BLaER1 treated with 17β-estradiol and CSF1 and Interleukin-3, amounts not matched to agents 10 nM and 100 nM (cell line): ENCODE measurements around the gene CEACAM19.

Experiments used
- H3K27ac ChIP-seq, 11 experiments: shearing (Covaris generic); formaldehyde crosslinking; 2 replicates each; pipeline ENCODE4 v1.8.1; 2022
- H3K27me3 ChIP-seq, 11 experiments: shearing (Covaris generic); formaldehyde crosslinking; 2 replicates each; pipeline ENCODE4 v1.8.1; 2022
- H3K36me3 ChIP-seq, 11 experiments: shearing (Covaris generic); formaldehyde crosslinking; 2 replicates each; pipeline ENCODE4 v1.8.1; 2022
- H3K4me1 ChIP-seq, 10 experiments: shearing (Covaris generic); formaldehyde crosslinking; 2 replicates each; pipeline ENCODE4 v1.8.1; 2022
- H3K4me2 ChIP-seq, 11 experiments: shearing (Covaris generic); formaldehyde crosslinking; 2 replicates each; pipeline ENCODE4 v1.8.1; 2022
- H3K4me3 ChIP-seq, 10 experiments: shearing (Covaris generic); formaldehyde crosslinking; 2 replicates each; pipeline ENCODE4 v1.8.1; 2022
- H3K9ac ChIP-seq, 11 experiments: shearing (Covaris generic); formaldehyde crosslinking; 2 replicates each; pipeline ENCODE4 v1.8.1; 2022
- H3K9me3 ChIP-seq, 11 experiments: shearing (Covaris generic); formaldehyde crosslinking; replicated peaks in 1 of 11; 2 replicates each; pipeline ENCODE4 v1.8.1; 2022
- H4K20me1 ChIP-seq, 11 experiments: shearing (Covaris generic); formaldehyde crosslinking; 2 replicates each; pipeline ENCODE4 v1.8.1; 2022
- Cebpa-rat ChIP-seq, 11 experiments: shearing (Covaris generic); IDR thresholded peaks; 2 replicates each; pipeline ENCODE4 v1.8.1; 2022

Gene CEACAM19

DNA sequence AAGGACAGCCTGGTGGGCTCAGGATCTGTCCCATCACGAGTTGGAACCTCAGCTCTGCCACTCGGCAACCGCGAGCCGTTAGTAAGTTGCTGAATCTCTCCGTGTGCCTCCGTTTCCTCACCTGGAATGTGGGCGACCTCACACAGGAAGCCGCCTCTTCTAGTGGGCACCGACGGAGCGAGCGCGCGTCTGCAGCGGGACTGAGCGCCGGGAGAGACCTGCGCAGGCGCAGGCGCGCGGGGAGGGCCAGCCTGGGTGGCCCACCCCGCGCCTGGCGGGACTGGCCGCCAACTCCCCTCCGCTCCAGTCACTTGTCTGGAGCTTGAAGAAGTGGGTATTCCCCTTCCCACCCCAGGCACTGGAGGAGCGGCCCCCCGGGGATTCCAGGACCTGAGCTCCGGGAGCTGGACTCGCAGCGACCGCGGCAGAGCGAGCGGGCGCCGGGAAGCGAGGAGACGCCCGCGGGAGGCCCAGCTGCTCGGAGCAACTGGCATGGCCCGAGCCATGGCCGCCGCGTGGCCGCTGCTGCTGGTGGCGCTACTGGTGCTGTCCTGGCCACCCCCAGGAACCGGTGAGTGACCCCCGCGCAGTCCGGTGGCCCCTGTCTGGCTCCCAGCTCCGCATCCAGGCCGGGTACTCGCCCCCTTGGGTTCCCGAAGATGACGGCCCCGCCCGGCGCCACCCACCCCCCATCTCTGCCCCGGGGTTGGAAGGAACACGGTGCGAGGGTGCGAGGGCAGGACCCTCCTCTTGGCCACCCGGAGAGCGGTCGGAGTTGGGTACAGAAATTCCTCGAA is 27.5 kb upstream of the CEACAM19 start, which contains the start of gene PVR:
Gene PVR (plus strand): TSS at position 306 of the 797 bp plus-strand sequence. CDS start 187 bp downstream, at position 493.
- no peaks in the 10 kb centered on the region; a peak in 1 of 22 replicates for H3K36me3 ChIP-seq
- H3K27ac ChIP-seq: peak within 1 kb of the TSS; percentile 28 to 71 (median 53); a peak in 18 of 22 replicates
- H3K4me1 ChIP-seq: 0 out of 20 replicates have a peak, but pooled peaks cover 0 to 3% (median 0%) of the 10 kb centered on the region in 10 experiments
- peak within 1 kb of the TSS; percentile 68 to 81 (median 79) for H3K9ac ChIP-seq
- no peak for TF ChIP-seq Cebpa-rat (IDR thresholded peaks at IDR 0.05)
- H4K20me1 ChIP-seq: peaks cover 0 to 11% (median 0%) of the 10 kb centered on the region in 11 experiments; a peak in 2 of 22 replicates
- peak within 1 kb of the TSS; percentile 57 to 76 (median 70) for H3K4me3 ChIP-seq
- peaks cover 0 to 7% (median 0%) of the 10 kb centered on the region in 11 experiments; a peak in 3 of 22 replicates for H3K27me3 ChIP-seq
- H3K9me3 ChIP-seq: no peaks in the 10 kb centered on the region
- H3K4me2 ChIP-seq: peak within 1 kb of the TSS; percentile 72 to 81 (median 77)

- H3K4me1 ChIP-seq: 0 out of 20 replicates have a peak, but pooled peaks cover 0 to 5% (median 0%) of the 10 kb centered on the region in 10 experiments
- H3K9me3 ChIP-seq: no peaks in the 10 kb centered on the region
- peak overlapping the region; percentile 72 to 81 (median 77) for H3K4me2 ChIP-seq
- peak overlapping the region in 5 of 11 experiments; percentile 35 to 71 (median 63); a peak in 7 of 22 replicates for H3K27ac ChIP-seq
- H3K27me3 ChIP-seq: peaks cover 0 to 7% (median 0%) of the 10 kb centered on the region in 11 experiments; a peak in 3 of 22 replicates
- H3K4me3 ChIP-seq: peak overlapping the region; percentile 57 to 76 (median 70)
- peak overlapping the region; percentile 68 to 81 (median 79) for H3K9ac ChIP-seq
- H3K36me3 ChIP-seq: peaks cover 0 to 2% (median under 1%) of the 10 kb centered on the region in 11 experiments; a peak in 5 of 22 replicates
- peaks cover 0 to 18% (median 0%) of the 10 kb centered on the region in 11 experiments; a peak in 2 of 22 replicates for H4K20me1 ChIP-seq
- no peak for TF ChIP-seq Cebpa-rat (IDR thresholded peaks at IDR 0.05)
Observed at GRCh38 chr19:44644402-44645016, 26.8 kb upstream of the CEACAM19 start.

GRCh38 chr19:44645407-44646048 is 25.8 kb upstream of the CEACAM19 start:
- peaks cover 0 to 12% (median 7%) of the 10 kb centered on the region in 11 experiments; a peak in 10 of 22 replicates for H3K36me3 ChIP-seq
- no peak overlapping the region for H3K4me3 ChIP-seq
- H3K9ac ChIP-seq: no peak overlapping the region
- H3K4me1 ChIP-seq: 0 out of 20 replicates have a peak, but pooled peaks cover 0 to 5% (median 0%) of the 10 kb centered on the region in 10 experiments
- H3K4me2 ChIP-seq: no peak overlapping the region
- no peak overlapping the region for H3K27ac ChIP-seq
- peaks cover 0 to 7% (median 0%) of the 10 kb centered on the region in 11 experiments; a peak in 3 of 22 replicates for H3K27me3 ChIP-seq
- H4K20me1 ChIP-seq: peaks cover 0 to 23% (median 0%) of the 10 kb centered on the region in 11 experiments; a peak in 2 of 22 replicates
- TF ChIP-seq Cebpa-rat (IDR thresholded peaks at IDR 0.05): no peak
- no peaks in the 10 kb centered on the region for H3K9me3 ChIP-seq

DNA sequence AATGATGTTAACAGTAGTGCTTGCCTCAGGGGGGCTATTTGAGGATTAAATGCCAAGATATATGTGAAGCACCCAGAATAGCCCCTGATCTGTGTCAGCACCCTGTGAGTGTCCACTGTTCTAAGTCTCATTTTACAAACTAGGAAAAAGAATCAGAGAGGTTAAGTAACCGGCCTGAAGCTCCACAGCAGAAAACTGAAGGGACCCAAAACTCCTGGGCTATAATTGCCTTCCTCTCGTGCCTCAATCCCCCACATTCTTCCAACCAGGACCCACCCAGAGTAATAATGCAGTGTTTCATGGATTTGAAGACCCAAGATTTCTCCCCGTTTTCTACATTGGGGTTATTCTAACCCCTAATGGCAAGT is 25.2 kb upstream of the CEACAM19 start:
- no peak overlapping the region for H3K4me2 ChIP-seq
- H3K9ac ChIP-seq: no peak overlapping the region

GRCh38 chr19:44647144-44647543 is 24.1 kb upstream of the CEACAM19 start:
- H3K27ac ChIP-seq: no peak overlapping the region
- no peak for TF ChIP-seq Cebpa-rat (IDR thresholded peaks at IDR 0.05)
- H3K9me3 ChIP-seq: no peaks in the 10 kb centered on the region
- H3K4me3 ChIP-seq: no peak overlapping the region
- H3K27me3 ChIP-seq: peaks cover 0 to 7% (median 0%) of the 10 kb centered on the region in 11 experiments; a peak in 3 of 22 replicates
- no peak overlapping the region for H3K9ac ChIP-seq
- H4K20me1 ChIP-seq: peaks cover 0 to 23% (median 0%) of the 10 kb centered on the region in 11 experiments; a peak in 2 of 22 replicates
- H3K4me2 ChIP-seq: no peak overlapping the region
- H3K4me1 ChIP-seq: 0 out of 20 replicates have a peak, but pooled peaks cover 0 to 5% (median 0%) of the 10 kb centered on the region in 10 experiments
- peaks cover 0 to 26% (median 15%) of the 10 kb centered on the region in 11 experiments; a peak in 12 of 22 replicates for H3K36me3 ChIP-seq

More for the DNA sequence above, 25.2 kb upstream of the CEACAM19 start:
- Histone ChIP-seq H3K9me3 (no peaks in the 10 kb centered on the region), H3K27me3 (peaks cover 0 to 7% (median 0%) of the 10 kb centered on the region in 11 experiments; a peak in 3 of 22 replicates), H3K4me3 (no peak overlapping the region), H4K20me1 (peaks cover 0 to 23% (median 0%) of the 10 kb centered on the region in 11 experiments; a peak in 2 of 22 replicates), H3K27ac (no peak overlapping the region), H3K36me3 (peaks cover 0 to 17% (median 12%) of the 10 kb centered on the region in 11 experiments; a peak in 11 of 22 replicates), H3K4me1 (0 out of 20 replicates have a peak, but pooled peaks cover 0 to 5% (median 0%) of the 10 kb centered on the region in 10 experiments)
- no peak for TF ChIP-seq Cebpa-rat (IDR thresholded peaks at IDR 0.05)

GRCh38 chr19:44648631-44649251 is 22.5 kb upstream of the CEACAM19 start:
- H4K20me1 ChIP-seq: peaks cover 0 to 30% (median 0%) of the 10 kb centered on the region in 11 experiments; a peak in 3 of 22 replicates
- H3K36me3 ChIP-seq: peaks cover 0 to 39% (median 15%) of the 10 kb centered on the region in 11 experiments; a peak in 13 of 22 replicates
- H3K4me3 ChIP-seq: no peak overlapping the region
- no peaks in the 10 kb centered on the region for H3K9me3 ChIP-seq
- H3K4me1 ChIP-seq: peaks cover 0 to 9% (median 5%) of the 10 kb centered on the region in 10 experiments; a peak in 7 of 20 replicates
- peaks cover 0 to 7% (median 0%) of the 10 kb centered on the region in 11 experiments; a peak in 3 of 22 replicates for H3K27me3 ChIP-seq
- no peak overlapping the region for H3K4me2 ChIP-seq
- TF ChIP-seq Cebpa-rat (IDR thresholded peaks at IDR 0.05): no peak
- peak overlapping the region in 1 of 11 experiments; percentile 17; a peak in 1 of 22 replicates for H3K9ac ChIP-seq
- no peak overlapping the region for H3K27ac ChIP-seq

- Histone ChIP-seq H3K27ac (no peak overlapping the region), H3K4me3 (no peak overlapping the region), H3K9me3 (no peaks in the 10 kb centered on the region), H3K9ac (no peak overlapping the region), H3K4me1 (peaks cover 3 to 17% (median 12%) of the 10 kb centered on the region in 10 experiments; a peak in 17 of 20 replicates), H3K27me3 (0 out of 22 replicates have a peak, but pooled peaks cover 0 to under 1% (median 0%) of the 10 kb centered on the region in 11 experiments), H4K20me1 (peaks cover 0 to 31% (median 0%) of the 10 kb centered on the region in 11 experiments; a peak in 3 of 22 replicates), H3K36me3 (peaks cover 0 to 39% (median 15%) of the 10 kb centered on the region in 11 experiments; a peak in 13 of 22 replicates), H3K4me2 (no peak overlapping the region)
- no peak for TF ChIP-seq Cebpa-rat (IDR thresholded peaks at IDR 0.05)
Observed at GRCh38 chr19:44649578-44650145, 21.6 kb upstream of the CEACAM19 start.
